CD8-positive, alpha-beta memory T cell (primary cell): ENCODE measurements around the gene NANOS3. TPM values are rescaled to one million over a fixed set of nuclear protein-coding genes. Genes with fewer than 3 reads are reported as not detected.

Experiments used
- CTCF ChIA-PET: fragments of 350-600 bp; sonication (Branson Sonifier 250); formaldehyde crosslinking; loops from one replicate; lab custom pipeline; 2021; ENCODE audit warnings: antibody characterized with exemption; lab: Charles Lee
- POLR2A ChIA-PET: fragments of 350-600 bp; sonication (Branson Sonifier 250); formaldehyde crosslinking; loops from one replicate; lab custom pipeline; 2021; ENCODE audit warnings: antibody characterized with exemption; lab: Charles Lee
- DNase-seq, 5 donors: peaks; one replicate each; pipeline versions ENCODE4 v3.0.0 to v3.0.0-alpha.2; 2020 to 2022; ENCODE audit warnings: mixed read lengths in 1 of 5
- H3K27ac ChIP-seq: one replicate; pipeline ENCODE4 v1.7.0; 2013; ENCODE audit warnings: low read depth, mild to moderate bottlenecking, low read length, moderate library complexity
- H3K27me3 ChIP-seq: 2 replicates; pipeline ENCODE4 v1.7.0; 2013; ENCODE audit warnings: low read length, mild to moderate bottlenecking; ENCODE audit not compliant: insufficient read depth, poor library complexity, severe bottlenecking
- H3K36me3 ChIP-seq: 2 replicates; pipeline ENCODE4 v1.7.0; 2013; ENCODE audit warnings: mild to moderate bottlenecking, low read length, moderate library complexity; ENCODE audit not compliant: insufficient read depth
- H3K4me1 ChIP-seq: 2 replicates; pipeline ENCODE4 v1.7.0; 2013; ENCODE audit warnings: mild to moderate bottlenecking, low read length, moderate library complexity; ENCODE audit not compliant: insufficient read depth
- H3K4me3 ChIP-seq: 2 replicates; pipeline ENCODE4 v1.7.0; 2013; ENCODE audit warnings: mild to moderate bottlenecking, low read length
- H3K9me3 ChIP-seq: 2 replicates; pipeline ENCODE4 v1.7.0; 2013; ENCODE audit warnings: mild to moderate bottlenecking, low read length
- H3K27ac Mint-ChIP-seq, 8 donors: one replicate each; pipeline ENCODE4 v1.8.0; 2020 to 2021; ENCODE audit warnings: mixed read lengths in 8 of 8, mild to moderate bottlenecking in 6 of 8, inconsistent platforms in 3 of 8, moderate library complexity in 3 of 8
- H3K27me3 Mint-ChIP-seq, 2 donors: one replicate each; pipeline ENCODE4 v1.8.0; 2020 to 2021; ENCODE audit warnings: mixed read lengths in 2 of 2, mild to moderate bottlenecking in 1 of 2, moderate library complexity in 1 of 2
- H3K36me3 Mint-ChIP-seq, 3 donors: one replicate each; pipeline ENCODE4 v1.8.0; 2020 to 2021; ENCODE audit warnings: mixed read lengths in 3 of 3, inconsistent platforms in 1 of 3, mild to moderate bottlenecking in 1 of 3
- H3K4me1 Mint-ChIP-seq, 3 donors: one replicate each; pipeline ENCODE4 v1.8.0; 2020 to 2021; ENCODE audit warnings: mixed read lengths in 3 of 3, inconsistent platforms in 1 of 3, mild to moderate bottlenecking in 1 of 3
- H3K4me3 Mint-ChIP-seq, 7 donors: one replicate each; pipeline ENCODE4 v1.8.0; 2020 to 2021; ENCODE audit warnings: mixed read lengths in 7 of 7, mild to moderate bottlenecking in 6 of 7, moderate library complexity in 4 of 7, inconsistent platforms in 2 of 7
- H3K9me3 Mint-ChIP-seq, 5 donors: one replicate each; pipeline ENCODE4 v1.8.0; 2020 to 2022; ENCODE audit warnings: mixed read lengths in 5 of 5, mild to moderate bottlenecking in 3 of 5, moderate library complexity in 2 of 5, inconsistent platforms in 1 of 5
- polyA plus RNA-seq: library from polyadenylated mRNA; unstranded; fragments of 300-500 nt; fragmentation: Illumina TruSeq; gene quantifications from one replicate; pipeline ENCODE4 v1.2.3, GENCODE V29; 2021
- total RNA-seq, 2 experiments: library from RNA; stranded (reverse); gene quantifications; one replicate each; pipeline ENCODE4 v1.2.3, GENCODE V29; 2021

Gene NANOS3
- total and polyA plus RNA-seq, 3 experiments from 2014 or later, result 0.90 to 1.5 TPM; not detected in 1

- Mint-ChIP-seq H3K36me3 (peaks cover 0 to 3% (median 0%) of the 10 kb centered on the region in 3 donors), H3K4me1 (peaks cover 16 to 30% (median 19%) of the 10 kb centered on the region in 3 donors), H3K27ac (no peak overlapping the region), H3K27me3 (peaks cover 38 to 39% of the 10 kb centered on the region in 2 donors), H3K9me3 (no peaks in the 10 kb centered on the region), H3K4me3 (peak overlapping the region in 2 of 7 donors; percentile 12 to 75)
- no peaks in the 10 kb centered on the region for H3K36me3 ChIP-seq
- ChIA-PET POLR2A (no interaction called here), CTCF (interaction anchor here (0.6 to 0.8 kb wide), 2 partner anchors 12 to 182 kb away, joined by 3 read pairs; no protein-coding TSS in a partner anchor)
- DNase-seq, result no peak
- peaks cover 20% of the 10 kb centered on the region for H3K27me3 ChIP-seq
- no peak overlapping the region for H3K4me3 ChIP-seq
- H3K27ac ChIP-seq, result no peak overlapping the region
- H3K4me1 ChIP-seq, result peaks cover 17% of the 10 kb centered on the region
- H3K9me3 ChIP-seq, result no peaks in the 10 kb centered on the region
Measured at GRCh38 chr19:13868663-13869062, 8.3 kb upstream of the NANOS3 start.

GRCh38 chr19:13869281-13869680, 7.7 kb upstream of the NANOS3 start:
- no peaks in the 10 kb centered on the region for H3K36me3 ChIP-seq
- Mint-ChIP-seq H3K4me3 (peak overlapping the region in 1 of 7 donors; percentile 29), H3K9me3 (no peaks in the 10 kb centered on the region), H3K4me1 (peaks cover 11 to 25% (median 13%) of the 10 kb centered on the region in 3 donors), H3K36me3 (peaks cover 0 to 3% (median 0%) of the 10 kb centered on the region in 3 donors), H3K27ac (no peak overlapping the region), H3K27me3 (peaks cover 35% of the 10 kb centered on the region in 2 donors)
- H3K27me3 ChIP-seq, result peaks cover 14% of the 10 kb centered on the region
- ChIA-PET CTCF (interaction anchor here (1.5 kb wide), 1 partner anchor 10 kb away, joined by 4 read pairs; no protein-coding TSS in a partner anchor), POLR2A (no interaction called here)
- H3K4me1 ChIP-seq, result peaks cover 13% of the 10 kb centered on the region
- no peaks in the 10 kb centered on the region for H3K9me3 ChIP-seq
- no peak overlapping the region for H3K4me3 ChIP-seq
- no peak for DNase-seq
- H3K27ac ChIP-seq, result no peak overlapping the region

GRCh38 chr19:13870873-13871272, 6.1 kb upstream of the NANOS3 start:
- Histone ChIP-seq H3K27me3 (peaks cover 8% of the 10 kb centered on the region), H3K4me3 (no peak overlapping the region), H3K36me3 (no peaks in the 10 kb centered on the region), H3K27ac (no peak overlapping the region), H3K4me1 (peaks cover 7% of the 10 kb centered on the region), H3K9me3 (no peaks in the 10 kb centered on the region)
- no peak overlapping the region for H3K27ac Mint-ChIP-seq
- CTCF ChIA-PET, result interaction anchor here (1.1 to 1.5 kb wide), 4 partner anchors 9 to 266 kb away, joined by 3 to 5 read pairs (median 4); partner anchors contain the start of gene ASF1B
- POLR2A ChIA-PET, result no interaction called here
- H3K36me3 Mint-ChIP-seq, result peaks cover 0 to 3% (median 0%) of the 10 kb centered on the region in 3 donors
- H3K27me3 Mint-ChIP-seq, result peaks cover 29 to 32% of the 10 kb centered on the region in 2 donors
- DNase-seq, result no peak
- peaks cover 8 to 20% (median 9%) of the 10 kb centered on the region in 3 donors for H3K4me1 Mint-ChIP-seq
- H3K9me3 Mint-ChIP-seq, result no peaks in the 10 kb centered on the region
- H3K4me3 Mint-ChIP-seq, result no peak overlapping the region

GRCh38 chr19:13872339-13872694, 4.6 kb upstream of the NANOS3 start:
- no peak overlapping the region for H3K4me3 ChIP-seq
- ChIA-PET CTCF (interaction anchor here (1.2 to 1.4 kb wide), 2 partner anchors 88 to 97 kb away, joined by 3 to 5 read pairs; no protein-coding TSS in a partner anchor), POLR2A (interaction anchor here (0.7 kb wide), 1 partner anchor 674 kb away, joined by 3 read pairs; no protein-coding TSS in a partner anchor)
- H3K4me1 ChIP-seq, result no peaks in the 10 kb centered on the region
- H3K27me3 ChIP-seq, result no peaks in the 10 kb centered on the region
- peak overlapping the region; percentile 54 for H3K27ac ChIP-seq
- H3K36me3 Mint-ChIP-seq, result peaks cover 0 to 3% (median 0%) of the 10 kb centered on the region in 3 donors
- no peaks in the 10 kb centered on the region for H3K36me3 ChIP-seq
- H3K9me3 Mint-ChIP-seq, result no peaks in the 10 kb centered on the region
- H3K27me3 Mint-ChIP-seq, result peaks cover 19 to 23% of the 10 kb centered on the region in 2 donors
- no peak overlapping the region for H3K27ac Mint-ChIP-seq
- no peaks in the 10 kb centered on the region for H3K9me3 ChIP-seq
- no peak for DNase-seq
- peaks cover 0 to 11% (median 2%) of the 10 kb centered on the region in 3 donors for H3K4me1 Mint-ChIP-seq
- peak overlapping the region in 3 of 7 donors; percentile 46 to 66 (median 46) for H3K4me3 Mint-ChIP-seq

GRCh38 chr19:13872695-13873389, 4.1 kb upstream of the NANOS3 start:
- DNase-seq, result peak in 1 of 5 donors; percentile 46
- Mint-ChIP-seq H3K27me3 (peaks cover 14 to 18% of the 10 kb centered on the region in 2 donors), H3K4me1 (peaks cover 0 to 11% (median 2%) of the 10 kb centered on the region in 3 donors), H3K27ac (peak overlapping the region in 3 of 8 donors; percentile 50 to 68 (median 58)), H3K9me3 (no peaks in the 10 kb centered on the region), H3K36me3 (no peaks in the 10 kb centered on the region), H3K4me3 (peak overlapping the region in 6 of 7 donors; percentile 46 to 85 (median 58))
- H3K9me3 ChIP-seq, result no peaks in the 10 kb centered on the region
- H3K36me3 ChIP-seq, result no peaks in the 10 kb centered on the region
- no peak overlapping the region for H3K4me3 ChIP-seq
- peak overlapping the region; percentile 54 for H3K27ac ChIP-seq
- H3K27me3 ChIP-seq, result no peaks in the 10 kb centered on the region
- no peaks in the 10 kb centered on the region for H3K4me1 ChIP-seq
- CTCF ChIA-PET, result interaction anchor here (1.2 kb wide), 1 partner anchor 98 kb away, joined by 3 read pairs; no protein-coding TSS in a partner anchor
- POLR2A ChIA-PET, result interaction anchor here (0.7 kb wide), 1 partner anchor 675 kb away, joined by 3 read pairs; no protein-coding TSS in a partner anchor

- no peak overlapping the region for H3K27ac ChIP-seq
- CTCF ChIA-PET, result no interaction called here
- no peaks in the 10 kb centered on the region for H3K36me3 ChIP-seq
- Mint-ChIP-seq H3K27me3 (peaks cover 12 to 13% of the 10 kb centered on the region in 2 donors), H3K36me3 (no peaks in the 10 kb centered on the region), H3K4me3 (peak overlapping the region in 1 of 7 donors; percentile 26), H3K9me3 (no peaks in the 10 kb centered on the region), H3K4me1 (peaks cover 0 to 11% (median 2%) of the 10 kb centered on the region in 3 donors), H3K27ac (no peak overlapping the region)
- H3K4me1 ChIP-seq, result no peaks in the 10 kb centered on the region
- H3K4me3 ChIP-seq, result no peak overlapping the region
- no peaks in the 10 kb centered on the region for H3K27me3 ChIP-seq
- no peak for DNase-seq
- POLR2A ChIA-PET, result no interaction called here
- H3K9me3 ChIP-seq, result no peaks in the 10 kb centered on the region
Measured at GRCh38 chr19:13873834-13874515, 3.0 kb upstream of the NANOS3 start.

- DNase-seq, result no peak
- peaks cover 7 to 18% (median 10%) of the 10 kb centered on the region in 3 donors for H3K4me1 Mint-ChIP-seq
- Histone ChIP-seq H3K36me3 (no peaks in the 10 kb centered on the region), H3K4me1 (peaks cover 11% of the 10 kb centered on the region), H3K27ac (no peak overlapping the region), H3K27me3 (no peaks in the 10 kb centered on the region), H3K9me3 (no peaks in the 10 kb centered on the region), H3K4me3 (no peak overlapping the region)
- peaks cover 7 to 9% of the 10 kb centered on the region in 2 donors for H3K27me3 Mint-ChIP-seq
- H3K27ac Mint-ChIP-seq, result no peak overlapping the region
- H3K9me3 Mint-ChIP-seq, result no peaks in the 10 kb centered on the region
- ChIA-PET CTCF (interaction anchor here (0.9 kb wide), 1 partner anchor 195 kb away, joined by 3 read pairs; no protein-coding TSS in a partner anchor), POLR2A (no interaction called here)
- no peaks in the 10 kb centered on the region for H3K36me3 Mint-ChIP-seq
- no peak overlapping the region for H3K4me3 Mint-ChIP-seq
Measured at GRCh38 chr19:13875824-13876223, 1.1 kb upstream of the NANOS3 start.
